H1 (cell line): ENCODE data around the gene TAS2R30. TPM values are rescaled to one million over a fixed set of nuclear protein-coding genes. Genes with fewer than 3 reads are reported as not detected.

Experiments
- CTCF ChIA-PET: fragments of 300-600 bp; sonication (Branson Sonifier 250); formaldehyde crosslinking; loops from one replicate; lab custom pipeline; 2021; ENCODE audit not compliant: partially characterized antibody; lab: Charles Lee
- POLR2A ChIA-PET: fragments of 300-600 bp; sonication (Branson Sonifier 250); formaldehyde crosslinking; loops from one replicate; lab custom pipeline; 2021; ENCODE audit warnings: inconsistent platforms; ENCODE audit not compliant: partially characterized antibody; lab: Charles Lee
- DNase-seq, 2 experiments: peaks; one replicate each; pipeline versions ENCODE4 v3.0.0 to v3.0.0-alpha.2; 2010 to 2022; ENCODE audit warnings: low spot score in 2 of 2, low read depth in 1 of 2, mixed read lengths in 1 of 2
- FAIRE-seq: peaks from 2 replicates; lab custom pipeline; 2011; peaks lifted over from hg19 to GRCh38; lab: Jason Lieb, UNC
- H2AFZ ChIP-seq: 2 replicates; pipeline ENCODE4 v1.8.1; 2012; ENCODE audit warnings: low read length, inconsistent platforms
- H2AK5ac ChIP-seq: 2 replicates; pipeline ENCODE4 v1.6.1; 2013; ENCODE audit warnings: low read depth, low read length
- H2BK120ac ChIP-seq: replicated peaks from 2 replicates; pipeline ENCODE3; 2013; ENCODE audit warnings: low read depth, low read length, inconsistent platforms
- H2BK12ac ChIP-seq: 2 replicates; pipeline ENCODE4 v1.6.1; 2013; ENCODE audit warnings: low read depth, low read length
- H2BK15ac ChIP-seq: 2 replicates; pipeline ENCODE4 v1.6.1; 2013; ENCODE audit warnings: low read length
- H2BK20ac ChIP-seq: 2 replicates; pipeline ENCODE4 v1.6.1; 2013; ENCODE audit warnings: low read length
- H2BK5ac ChIP-seq: 2 replicates; pipeline ENCODE4 v1.6.1; 2013; ENCODE audit warnings: low read depth, low read length
- H3K14ac ChIP-seq: 2 replicates; pipeline ENCODE4 v1.6.1; 2013; ENCODE audit warnings: inconsistent platforms; ENCODE audit not compliant: insufficient read length
- H3K18ac ChIP-seq: 2 replicates; pipeline ENCODE4 v1.6.1; 2013; ENCODE audit warnings: low read length; ENCODE audit errors: extremely low read depth
- H3K23ac ChIP-seq: 2 replicates; pipeline ENCODE4 v1.6.1; 2013; ENCODE audit warnings: inconsistent platforms; ENCODE audit not compliant: insufficient read length
- H3K23me2 ChIP-seq: 2 replicates; pipeline ENCODE4 v1.6.1; 2013; ENCODE audit warnings: low read depth, low read length
- H3K27ac ChIP-seq: 2 replicates; pipeline ENCODE4 v1.6.1; 2011; ENCODE audit warnings: low read depth, low read length, inconsistent platforms
- H3K27me3 ChIP-seq, 4 experiments: replicated peaks in 1 of 4; 1 replicate in 1 of 4; 2 replicates in 3 of 4; pipeline versions ENCODE4 v1.6.1 to v1.8.1; 2011 to 2013; ENCODE audit warnings: low read length in 3 of 4, mild to moderate bottlenecking in 3 of 4, inconsistent platforms in 2 of 4, mixed read lengths in 2 of 4, moderate library complexity in 1 of 4; ENCODE audit not compliant: control insufficient read depth in 3 of 4, insufficient read depth in 3 of 4; ENCODE audit errors: extremely low read depth in 1 of 4
- H3K36me3 ChIP-seq, 4 experiments: 2 replicates each; pipeline versions ENCODE4 v1.6.1 to v1.8.1; 2011 to 2013; ENCODE audit warnings: mild to moderate bottlenecking in 4 of 4, low read length in 3 of 4, moderate library complexity in 2 of 4, control low read depth in 1 of 4, inconsistent platforms in 1 of 4; ENCODE audit not compliant: insufficient read depth in 4 of 4, control insufficient read depth in 2 of 4
- H3K4ac ChIP-seq: replicated peaks from 2 replicates; pipeline ENCODE3; 2013; ENCODE audit warnings: low read length, low read depth, mixed read lengths, inconsistent platforms; ENCODE audit not compliant: insufficient read length
- H3K4me1 ChIP-seq, 4 experiments: replicated peaks in 1 of 4; 1 replicate in 1 of 4; 2 replicates in 3 of 4; pipeline versions ENCODE4 v1.6.1 to v1.8.1; 2011 to 2013; ENCODE audit warnings: low read length in 3 of 4, inconsistent platforms in 2 of 4, mixed read lengths in 1 of 4; ENCODE audit not compliant: insufficient read depth in 4 of 4, control insufficient read depth in 3 of 4
- H3K4me2 ChIP-seq, 2 experiments: 2 replicates each; pipeline versions ENCODE4 v1.6.1 to v1.8.1; 2011 to 2013; ENCODE audit warnings: low read depth in 2 of 2, low read length in 2 of 2, control low read depth in 1 of 2, inconsistent platforms in 1 of 2, mild to moderate bottlenecking in 1 of 2; ENCODE audit not compliant: insufficient read depth in 1 of 2
- H3K4me3 ChIP-seq, 4 experiments: fragments of 200-600, 300-600 bp in 1 of 4; sonication (generic), shearing (Covaris generic), sonication (Bioruptor Twin) in 1 of 4; 2 replicates each; pipeline versions ENCODE4 v1.5.1 to v1.8.1; 2011 to 2016; ENCODE audit warnings: low read length in 4 of 4, low read depth in 3 of 4, control low read depth in 2 of 4, inconsistent platforms in 2 of 4, mild to moderate bottlenecking in 2 of 4, mixed read lengths in 1 of 4, moderate library complexity in 1 of 4; ENCODE audit not compliant: insufficient read depth in 2 of 4; ENCODE audit errors: extremely low read depth in 1 of 4
- H3K56ac ChIP-seq: replicated peaks from 2 replicates; pipeline ENCODE3; 2013; ENCODE audit warnings: low read depth, mild to moderate bottlenecking, mixed read lengths, low read length, inconsistent platforms; ENCODE audit not compliant: insufficient read length
- H3K79me1 ChIP-seq: 2 replicates; pipeline ENCODE4 v1.6.1; 2013; ENCODE audit warnings: low read depth, low read length, control low read depth
- H3K79me2 ChIP-seq, 2 experiments: 2 replicates each; pipeline versions ENCODE4 v1.6.1 to v1.8.1; 2012 to 2013; ENCODE audit warnings: low read length in 2 of 2, mild to moderate bottlenecking in 2 of 2, inconsistent platforms in 1 of 2; ENCODE audit not compliant: insufficient read depth in 2 of 2, control insufficient read depth in 1 of 2
- H3K9ac ChIP-seq, 4 experiments: replicated peaks in 1 of 4; 1 replicate in 1 of 4; 2 replicates in 3 of 4; pipeline versions ENCODE4 v1.6.1 to v1.8.1; 2011 to 2013; ENCODE audit warnings: low read depth in 3 of 4, low read length in 3 of 4, control low read depth in 2 of 4, mild to moderate bottlenecking in 2 of 4, moderate library complexity in 2 of 4, inconsistent platforms in 1 of 4; ENCODE audit errors: extremely low read depth in 1 of 4
- H3K9me3 ChIP-seq, 2 experiments: 2 replicates each; pipeline versions ENCODE4 v1.6.1 to v1.8.1; 2012 to 2013; ENCODE audit warnings: mild to moderate bottlenecking in 2 of 2, moderate library complexity in 2 of 2, control low read depth in 1 of 2, inconsistent platforms in 1 of 2, low read depth in 1 of 2, low read length in 1 of 2, mixed read lengths in 1 of 2; ENCODE audit not compliant: insufficient read depth in 2 of 2
- H4K20me1 ChIP-seq, 2 experiments: replicated peaks in 1 of 2; 2 replicates each; pipeline versions ENCODE3 to v1.8.1; 2011 to 2013; ENCODE audit warnings: inconsistent platforms in 2 of 2, low read length in 2 of 2, mild to moderate bottlenecking in 1 of 2; ENCODE audit not compliant: insufficient read depth in 2 of 2, control insufficient read depth in 1 of 2
- H4K5ac ChIP-seq: 2 replicates; pipeline ENCODE4 v1.6.1; 2013; ENCODE audit warnings: low read length, low read depth, mixed read lengths, inconsistent platforms; ENCODE audit not compliant: insufficient read length
- H4K8ac ChIP-seq: 2 replicates; pipeline ENCODE4 v1.8.0; 2013; ENCODE audit warnings: mild to moderate bottlenecking, moderate library complexity, low read length, inconsistent platforms; ENCODE audit not compliant: insufficient read depth; ENCODE audit errors: extremely low read depth
- H4K91ac ChIP-seq: replicated peaks from 2 replicates; pipeline ENCODE3; 2013; ENCODE audit warnings: low read length, mixed read lengths, inconsistent platforms; ENCODE audit not compliant: insufficient read length
- EGR1 ChIP-seq: IDR thresholded peaks from 2 replicates; pipeline ENCODE4 v1.6.1; 2011; ENCODE audit warnings: low read depth, low read length, borderline replicate concordance
- EZH2 ChIP-seq: fragments of 200-600 bp; sonication (generic); IDR thresholded peaks from 2 replicates; pipeline ENCODE4 v1.7.1; 2012; ENCODE audit warnings: low read depth, mild to moderate bottlenecking, moderate library complexity, low read length, inconsistent platforms; ENCODE audit not compliant: severe bottlenecking
- GABPA ChIP-seq: IDR thresholded peaks from 2 replicates; pipeline ENCODE4 v1.6.1; 2011; ENCODE audit warnings: mild to moderate bottlenecking, low read length, moderate library complexity, borderline replicate concordance; ENCODE audit not compliant: insufficient read depth
- POLR2A ChIP-seq, 2 experiments: IDR thresholded peaks; 1 replicate in 1 of 2; 2 replicates in 1 of 2; pipeline ENCODE4 v1.6.1; 2011; ENCODE audit warnings: low read depth in 2 of 2, low read length in 2 of 2, mild to moderate bottlenecking in 2 of 2; ENCODE audit errors: control extremely low read depth in 1 of 2
- RXRA ChIP-seq: IDR thresholded peaks from 2 replicates; pipeline ENCODE4 v1.6.1; 2011; ENCODE audit warnings: low read depth, mild to moderate bottlenecking, low read length, moderate library complexity; ENCODE audit not compliant: insufficient read depth
- WGBS, 2 experiments: shearing (Covaris generic) in 1 of 2; methylation state at CpG; one replicate each; pipeline versions ENCODE4 v1.1.6 to v1.1.7; 2013 to 2015; ENCODE audit warnings: low lambda C conversion rate in 2 of 2, mixed read lengths in 2 of 2, inconsistent platforms in 1 of 2, low coverage in 1 of 2, missing lambda C conversion rate in 1 of 2; ENCODE audit not compliant: insufficient replicate concordance in 2 of 2, insufficient coverage in 1 of 2, insufficient read length in 1 of 2; ENCODE audit errors: extremely low coverage in 1 of 2, missing lambda C conversion rate in 1 of 2; 5-methylcytosine and 5-hydroxymethylcytosine counted together
- long read RNA-seq, 2 experiments: library from RNA in 1 of 2; library from capped mRNA in 1 of 2; stranded (forward); transcript quantifications; one replicate each; pipeline ENCODE4 v2.0.0, GENCODE V29; 2021; ENCODE audit warnings: inconsistent platforms in 1 of 2
- polyA minus RNA-seq, 3 experiments: library from RNA; depleted of rRNA, polyadenylated mRNA; stranded (reverse); fragments of >200 nt; gene quantifications; 1 replicate in 2 of 3; 2 replicates in 1 of 3; pipeline ENCODE4 v1.2.3, GENCODE V29; 2011
- polyA plus RNA-seq, 7 experiments: library from polyadenylated mRNA; depleted of rRNA in 3 of 7; stranded (reverse) in 5 of 7; unstranded in 2 of 7; fragments of >200 nt in 5 of 7; fragments of 200-250 nt in 2 of 7; gene quantifications; 1 replicate in 5 of 7; 2 replicates in 1 of 7; 4 replicates in 1 of 7; pipeline versions ENCODE4 v1.2.1 to v1.2.3, GENCODE V29; 2011 to 2013; ENCODE audit warnings: missing spikeins in 2 of 7, mixed read lengths in 2 of 7
- total RNA-seq: library from RNA; stranded (reverse); fragmentation: NEBNext Ultra II Directional; extraction: Animal tissue kit (Norgen Biotek cat#: 25700); gene quantifications from 2 replicates; pipeline ENCODE4 v1.2.1, GENCODE V29; 2021

TAS2R30 gene, protein sequence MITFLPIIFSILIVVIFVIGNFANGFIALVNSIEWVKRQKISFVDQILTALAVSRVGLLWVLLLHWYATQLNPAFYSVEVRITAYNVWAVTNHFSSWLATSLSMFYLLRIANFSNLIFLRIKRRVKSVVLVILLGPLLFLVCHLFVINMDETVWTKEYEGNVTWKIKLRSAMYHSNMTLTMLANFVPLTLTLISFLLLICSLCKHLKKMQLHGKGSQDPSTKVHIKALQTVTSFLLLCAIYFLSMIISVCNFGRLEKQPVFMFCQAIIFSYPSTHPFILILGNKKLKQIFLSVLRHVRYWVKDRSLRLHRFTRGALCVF
- 0.75 and 1.0 TPM in 2 replicates for total RNA-seq
- 0.16 and 0.33 TPM in 2 replicates for polyA plus RNA-seq (2011; rRNA removed)
- 0.08 TPM for polyA plus RNA-seq (2011; cell fraction: cytosol; rRNA removed)
- polyA plus RNA-seq (2011; cell fraction: nucleus; rRNA removed), result 0.81 TPM
- not detected in 4 replicates for polyA plus RNA-seq (2012, experiment 1 of 2)
- not detected for polyA plus RNA-seq (2012, experiment 2 of 2)
- polyA plus RNA-seq (2013, experiment 1 of 2), result 0.02 TPM
- polyA plus RNA-seq (2013, experiment 2 of 2), result not detected
- polyA minus RNA-seq (2011; rRNA and poly(A)+ RNA removed), result 12.9 and 13.3 TPM in 2 replicates
- polyA minus RNA-seq (2011; cell fraction: cytosol; rRNA and poly(A)+ RNA removed), result 2.4 TPM
- 47.5 TPM for polyA minus RNA-seq (2011; cell fraction: nucleus; rRNA and poly(A)+ RNA removed)
- long read RNA-seq, experiment 1, result 0 reads
- long read RNA-seq, experiment 2, result 0 reads

DNA sequence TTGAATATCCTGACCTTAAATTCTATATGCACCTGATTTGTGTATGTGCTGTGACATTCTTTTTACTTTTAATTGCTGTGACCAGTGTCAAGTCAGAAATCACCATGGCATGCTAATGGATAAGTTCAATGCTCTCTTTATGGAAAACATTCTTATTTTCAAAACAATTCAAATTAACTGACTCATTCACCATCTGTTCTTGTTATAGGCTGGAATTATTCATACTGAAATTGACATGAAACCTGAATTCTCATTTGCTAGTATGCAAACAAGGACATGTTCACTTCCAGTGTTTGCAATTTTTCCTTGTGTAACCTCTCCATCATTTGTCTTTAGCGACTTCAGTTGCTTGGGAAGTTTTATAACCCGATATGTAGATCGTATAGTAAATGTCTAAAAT, at the start of gene TAS2R30:
TSS of gene TAS2R30 (minus strand) at position 340 of the 400 bp plus-strand sequence. CDS start 400 bp downstream, outside the sequence.
- WGBS, 2 experiments, result 80% methylated on average over 3 of the region's 3 CpGs; no CpG with 5 or more reads in 1 of the 2 experiments
- Histone ChIP-seq H3K79me2 (peaks cover 5 to 83% of the 10 kb centered on the region in 2 experiments; a peak in 3 of 4 replicates), H4K91ac (no peak within 1 kb of the TSS)

More for the DNA sequence above, at the start of gene TAS2R30:
- Histone ChIP-seq H3K23me2 (no peaks in the 10 kb centered on the region), H2BK5ac (no peak within 1 kb of the TSS), H4K8ac (no peak within 1 kb of the TSS), H3K18ac (no peak within 1 kb of the TSS), H4K20me1 (no peaks in the 10 kb centered on the region), H3K27me3 (no peaks in the 10 kb centered on the region), H3K4me1 (no peaks in the 10 kb centered on the region), H3K9ac (no peak within 1 kb of the TSS)
- CTCF ChIA-PET, result no interaction called here
- TF ChIP-seq POLR2A (IDR thresholded peaks at IDR 0.05; ENCODE audit: control extremely low read depth in 1 of 2, low read depth in 2 of 2, low read length in 2 of 2), result no peak
- TF ChIP-seq GABPA, result no peak
- no peak for TF ChIP-seq EGR1
- no peak for TF ChIP-seq RXRA
- TF ChIP-seq EZH2, result no peak
- TF ChIP-seq, all 59 proteins: peak for 0
- Histone ChIP-seq H2BK120ac (no peak within 1 kb of the TSS), H3K14ac (no peak within 1 kb of the TSS), H3K36me3 (no peaks in the 10 kb centered on the region), H2AK5ac (no peak within 1 kb of the TSS), H3K4ac (no peak within 1 kb of the TSS), H3K9me3 (no peaks in the 10 kb centered on the region), H2BK15ac (no peak within 1 kb of the TSS), H3K79me1 (peaks cover 3% of the 10 kb centered on the region), H3K23ac (no peak within 1 kb of the TSS), H3K56ac (no peak within 1 kb of the TSS), H2BK20ac (no peak within 1 kb of the TSS), H3K4me3 (no peak within 1 kb of the TSS), H2BK12ac (no peak within 1 kb of the TSS), H3K4me2 (no peak within 1 kb of the TSS), H2AFZ (no peak within 1 kb of the TSS), H3K27ac (no peak within 1 kb of the TSS), H4K5ac (no peak within 1 kb of the TSS)
- peak; percentile 7 for FAIRE-seq
- POLR2A ChIA-PET, result no interaction called here
- no peak for DNase-seq
